HL-60 (cell line): Measurements from ENCODE around the gene ADAMTS16.

Experiments used
- DNase-seq, 2 experiments: peaks; one replicate each; pipeline ENCODE4 v3.0.0-alpha.2; 2010 to 2020; ENCODE audit warnings: low read depth in 1 of 2, low spot score in 1 of 2
- H3K27ac ChIP-seq: fragments of 250-450 bp; sonication (Bioruptor Pico); replicated peaks from 2 replicates; pipeline ENCODE4 v1.5.1; 2020; ENCODE audit warnings: mild to moderate bottlenecking, moderate library complexity
- H3K27me3 ChIP-seq: fragments of 250-450 bp; sonication (Bioruptor Pico); 2 replicates; pipeline ENCODE4 v1.5.1; 2021; ENCODE audit warnings: mild to moderate bottlenecking, moderate library complexity; ENCODE audit not compliant: insufficient read depth, poor library complexity, severe bottlenecking
- H3K4me3 ChIP-seq: replicated peaks from 2 replicates; pipeline ENCODE4 v1.5.1; 2011; ENCODE audit warnings: mild to moderate bottlenecking, control low read depth, low read length; ENCODE audit not compliant: insufficient read depth
- GABPA ChIP-seq: IDR thresholded peaks from 2 replicates; pipeline ENCODE4 v1.6.1; 2012; ENCODE audit warnings: low read depth
- POLR2AphosphoS5 ChIP-seq: IDR thresholded peaks from 2 replicates; pipeline ENCODE4 v1.6.1; 2012; ENCODE audit warnings: low read depth
- SPI1 ChIP-seq: IDR thresholded peaks from 2 replicates; pipeline ENCODE4 v1.6.1; 2012; ENCODE audit warnings: low read depth, mild to moderate bottlenecking, borderline replicate concordance
- TF ChIP-seq, protein P1 (sequence below): IDR thresholded peaks from 2 replicates; pipeline ENCODE4 v1.6.1; 2012; ENCODE audit warnings: low read depth; ENCODE audit not compliant: insufficient replicate concordance
- TF ChIP-seq, protein P2 (sequence below): IDR thresholded peaks from one replicate; pipeline ENCODE4 v1.5.1; 2011; ENCODE audit warnings: low read length, control low read depth, inconsistent platforms; ENCODE audit not compliant: insufficient read depth

ADAMTS16 gene

DNA sequence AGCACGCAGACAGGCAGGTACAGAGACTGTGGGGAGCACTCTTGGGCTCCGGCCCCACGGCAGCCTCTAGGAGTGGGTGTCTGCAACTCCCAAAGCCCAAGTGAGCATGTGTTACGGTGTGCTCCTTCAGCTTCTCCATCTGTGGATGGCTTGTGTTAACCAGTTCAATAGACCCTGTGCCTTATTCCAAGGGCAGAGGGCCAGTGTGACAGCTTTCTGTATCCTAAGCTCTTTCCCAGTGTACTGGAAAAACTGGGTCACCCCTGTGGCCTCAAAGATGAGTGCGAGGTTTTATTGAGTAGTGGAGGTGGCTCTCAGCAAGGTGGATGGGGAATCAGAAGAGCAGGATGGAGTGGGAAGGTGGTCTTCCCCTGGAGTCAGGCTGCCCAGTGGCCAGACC, 78.3 kb downstream of the ADAMTS16 start:
- H3K27me3 ChIP-seq, result no peaks in the 10 kb centered on the region
- TF ChIP-seq GABPA, result no peak
- TF ChIP-seq SPI1, result no peak
- TF ChIP-seq, protein P1, sequence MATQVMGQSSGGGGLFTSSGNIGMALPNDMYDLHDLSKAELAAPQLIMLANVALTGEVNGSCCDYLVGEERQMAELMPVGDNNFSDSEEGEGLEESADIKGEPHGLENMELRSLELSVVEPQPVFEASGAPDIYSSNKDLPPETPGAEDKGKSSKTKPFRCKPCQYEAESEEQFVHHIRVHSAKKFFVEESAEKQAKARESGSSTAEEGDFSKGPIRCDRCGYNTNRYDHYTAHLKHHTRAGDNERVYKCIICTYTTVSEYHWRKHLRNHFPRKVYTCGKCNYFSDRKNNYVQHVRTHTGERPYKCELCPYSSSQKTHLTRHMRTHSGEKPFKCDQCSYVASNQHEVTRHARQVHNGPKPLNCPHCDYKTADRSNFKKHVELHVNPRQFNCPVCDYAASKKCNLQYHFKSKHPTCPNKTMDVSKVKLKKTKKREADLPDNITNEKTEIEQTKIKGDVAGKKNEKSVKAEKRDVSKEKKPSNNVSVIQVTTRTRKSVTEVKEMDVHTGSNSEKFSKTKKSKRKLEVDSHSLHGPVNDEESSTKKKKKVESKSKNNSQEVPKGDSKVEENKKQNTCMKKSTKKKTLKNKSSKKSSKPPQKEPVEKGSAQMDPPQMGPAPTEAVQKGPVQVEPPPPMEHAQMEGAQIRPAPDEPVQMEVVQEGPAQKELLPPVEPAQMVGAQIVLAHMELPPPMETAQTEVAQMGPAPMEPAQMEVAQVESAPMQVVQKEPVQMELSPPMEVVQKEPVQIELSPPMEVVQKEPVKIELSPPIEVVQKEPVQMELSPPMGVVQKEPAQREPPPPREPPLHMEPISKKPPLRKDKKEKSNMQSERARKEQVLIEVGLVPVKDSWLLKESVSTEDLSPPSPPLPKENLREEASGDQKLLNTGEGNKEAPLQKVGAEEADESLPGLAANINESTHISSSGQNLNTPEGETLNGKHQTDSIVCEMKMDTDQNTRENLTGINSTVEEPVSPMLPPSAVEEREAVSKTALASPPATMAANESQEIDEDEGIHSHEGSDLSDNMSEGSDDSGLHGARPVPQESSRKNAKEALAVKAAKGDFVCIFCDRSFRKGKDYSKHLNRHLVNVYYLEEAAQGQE, result no peak
- TF ChIP-seq, protein P2, sequence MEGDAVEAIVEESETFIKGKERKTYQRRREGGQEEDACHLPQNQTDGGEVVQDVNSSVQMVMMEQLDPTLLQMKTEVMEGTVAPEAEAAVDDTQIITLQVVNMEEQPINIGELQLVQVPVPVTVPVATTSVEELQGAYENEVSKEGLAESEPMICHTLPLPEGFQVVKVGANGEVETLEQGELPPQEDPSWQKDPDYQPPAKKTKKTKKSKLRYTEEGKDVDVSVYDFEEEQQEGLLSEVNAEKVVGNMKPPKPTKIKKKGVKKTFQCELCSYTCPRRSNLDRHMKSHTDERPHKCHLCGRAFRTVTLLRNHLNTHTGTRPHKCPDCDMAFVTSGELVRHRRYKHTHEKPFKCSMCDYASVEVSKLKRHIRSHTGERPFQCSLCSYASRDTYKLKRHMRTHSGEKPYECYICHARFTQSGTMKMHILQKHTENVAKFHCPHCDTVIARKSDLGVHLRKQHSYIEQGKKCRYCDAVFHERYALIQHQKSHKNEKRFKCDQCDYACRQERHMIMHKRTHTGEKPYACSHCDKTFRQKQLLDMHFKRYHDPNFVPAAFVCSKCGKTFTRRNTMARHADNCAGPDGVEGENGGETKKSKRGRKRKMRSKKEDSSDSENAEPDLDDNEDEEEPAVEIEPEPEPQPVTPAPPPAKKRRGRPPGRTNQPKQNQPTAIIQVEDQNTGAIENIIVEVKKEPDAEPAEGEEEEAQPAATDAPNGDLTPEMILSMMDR, result no peak
- no peak for TF ChIP-seq POLR2AphosphoS5
- no peak overlapping the region for H3K27ac ChIP-seq
- H3K4me3 ChIP-seq, result no peak overlapping the region
- DNase-seq, result no peak

DNA sequence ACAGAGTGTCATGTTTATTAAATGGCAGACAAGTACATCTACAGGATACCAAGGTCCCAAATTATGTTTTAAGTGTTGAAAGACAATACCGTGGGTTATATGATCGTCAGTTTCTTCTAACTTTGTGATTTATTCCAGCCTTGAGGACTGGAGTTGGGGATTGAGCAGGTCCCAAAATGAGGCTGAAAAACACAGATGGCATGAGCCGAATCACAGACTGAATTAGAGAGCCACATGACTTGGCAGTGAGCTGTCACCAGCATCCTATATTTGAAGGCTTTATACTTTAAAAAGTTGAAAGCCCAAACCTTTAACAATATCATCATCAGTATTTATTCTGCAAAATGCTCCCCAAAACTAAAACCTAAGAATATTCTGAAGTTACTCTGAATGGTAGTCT, 79.4 kb downstream of the ADAMTS16 start:
- no peak for DNase-seq
- no peak overlapping the region for H3K4me3 ChIP-seq
- no peak overlapping the region for H3K27ac ChIP-seq
- no peak for TF ChIP-seq POLR2AphosphoS5
- no peak for TF ChIP-seq SPI1
- TF ChIP-seq, protein P1, result no peak
- TF ChIP-seq GABPA, result no peak
- TF ChIP-seq, protein P2, result no peak
- H3K27me3 ChIP-seq, result no peaks in the 10 kb centered on the region

DNA sequence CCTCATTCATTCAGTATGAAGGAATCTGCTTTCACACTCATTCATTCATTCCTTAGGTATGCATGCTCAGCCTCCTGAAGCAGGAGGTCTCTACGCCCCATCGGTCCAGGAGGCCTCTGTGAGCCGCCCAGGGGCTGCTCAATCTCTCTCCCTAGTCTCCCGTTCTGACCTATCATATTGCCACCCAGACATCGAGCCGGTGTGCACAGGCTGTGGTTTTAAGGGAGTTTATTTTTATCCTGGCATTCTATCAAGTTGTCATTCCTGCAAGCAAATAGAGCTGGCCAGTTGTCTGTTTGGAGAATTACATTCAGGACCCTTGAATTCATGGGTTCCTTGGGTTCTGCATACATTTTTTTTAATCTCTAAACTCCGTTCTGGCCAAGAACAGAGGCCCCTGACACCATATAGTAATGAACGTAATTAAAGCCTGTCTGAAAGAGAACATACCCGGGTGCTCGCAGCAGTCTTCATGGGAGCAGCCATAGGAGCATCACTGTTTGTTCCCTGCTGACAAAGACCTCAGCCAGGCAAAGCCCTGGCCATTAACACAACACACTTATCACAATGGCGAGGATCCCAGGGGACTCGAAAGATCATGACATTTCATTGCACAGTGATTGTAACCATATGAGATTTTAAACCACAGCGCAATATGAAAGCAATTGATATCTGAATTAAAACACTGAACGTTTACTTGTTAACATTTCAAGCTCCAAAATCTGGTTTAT, 80.9 kb downstream of the ADAMTS16 start:
- Histone ChIP-seq H3K27me3 (no peaks in the 10 kb centered on the region), H3K27ac (no peak overlapping the region), H3K4me3 (no peak overlapping the region)
- no peak for DNase-seq
- TF ChIP-seq, protein P2, result no peak
- no peak for TF ChIP-seq GABPA
- TF ChIP-seq POLR2AphosphoS5, result no peak
- TF ChIP-seq, protein P1, result no peak
- TF ChIP-seq SPI1, result no peak
